ENCODE results near the gene UBTD1.
"Not testable (repeated sequence)": the region's sequence is repeated elsewhere in the genome, so short reads cannot be mapped to it uniquely, and the experiment has no call there.

UBTD1 gene

DNA sequence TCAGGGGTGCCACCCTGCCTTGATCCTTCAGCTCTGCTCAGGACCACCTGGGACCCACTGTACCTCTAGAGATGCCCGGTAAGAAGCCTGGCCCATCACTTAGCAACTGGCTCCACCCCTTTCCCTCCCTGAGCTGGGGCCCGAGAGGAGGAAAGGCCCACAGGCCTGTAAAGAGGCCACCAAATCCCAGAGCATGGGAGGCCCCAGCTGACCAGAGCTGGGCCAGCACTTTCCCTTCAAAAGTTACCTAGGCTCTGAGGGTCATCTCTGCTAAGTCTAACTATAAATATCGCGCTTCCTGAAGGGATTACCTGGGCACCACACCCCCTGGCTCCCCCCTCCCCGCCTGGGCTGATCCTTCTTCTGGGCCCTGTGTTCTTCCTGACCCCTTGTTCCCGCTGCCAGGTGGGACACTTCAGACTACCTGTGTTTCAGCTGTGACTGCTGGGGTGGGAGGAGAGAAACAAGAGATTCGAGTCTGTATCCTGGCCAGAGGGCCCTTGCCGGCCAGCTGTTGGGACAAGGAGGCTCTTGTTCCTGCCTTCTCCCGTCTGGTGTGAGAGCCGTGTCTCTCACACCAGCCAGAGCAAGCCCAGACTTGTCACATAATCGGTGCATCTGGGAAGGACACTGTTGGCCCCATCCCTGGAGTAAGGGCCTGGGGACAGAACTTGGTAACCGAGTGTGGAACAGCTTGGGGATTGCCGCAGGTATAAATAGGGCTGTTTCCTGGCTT, 51.0 kb downstream of the UBTD1 start:
- Mint-ChIP-seq H3K4me1 (peaks cover 74% of the 10 kb centered on the region), H3K27me3 (ENCODE audit: low read depth, poor library complexity) (peaks cover 10% of the 10 kb centered on the region), H3K36me3 (ENCODE audit: low read depth) (no peaks in the 10 kb centered on the region), H3K9me3 (peaks cover 1% of the 10 kb centered on the region), H3K4me3 (peak overlapping the region; percentile 52), H3K27ac (peak overlapping the region; percentile 63)
- DNase-seq: peak; percentile 45
- TF ChIP-seq, protein P1, sequence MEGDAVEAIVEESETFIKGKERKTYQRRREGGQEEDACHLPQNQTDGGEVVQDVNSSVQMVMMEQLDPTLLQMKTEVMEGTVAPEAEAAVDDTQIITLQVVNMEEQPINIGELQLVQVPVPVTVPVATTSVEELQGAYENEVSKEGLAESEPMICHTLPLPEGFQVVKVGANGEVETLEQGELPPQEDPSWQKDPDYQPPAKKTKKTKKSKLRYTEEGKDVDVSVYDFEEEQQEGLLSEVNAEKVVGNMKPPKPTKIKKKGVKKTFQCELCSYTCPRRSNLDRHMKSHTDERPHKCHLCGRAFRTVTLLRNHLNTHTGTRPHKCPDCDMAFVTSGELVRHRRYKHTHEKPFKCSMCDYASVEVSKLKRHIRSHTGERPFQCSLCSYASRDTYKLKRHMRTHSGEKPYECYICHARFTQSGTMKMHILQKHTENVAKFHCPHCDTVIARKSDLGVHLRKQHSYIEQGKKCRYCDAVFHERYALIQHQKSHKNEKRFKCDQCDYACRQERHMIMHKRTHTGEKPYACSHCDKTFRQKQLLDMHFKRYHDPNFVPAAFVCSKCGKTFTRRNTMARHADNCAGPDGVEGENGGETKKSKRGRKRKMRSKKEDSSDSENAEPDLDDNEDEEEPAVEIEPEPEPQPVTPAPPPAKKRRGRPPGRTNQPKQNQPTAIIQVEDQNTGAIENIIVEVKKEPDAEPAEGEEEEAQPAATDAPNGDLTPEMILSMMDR (IDR thresholded peaks at IDR 0.05): no peak

DNA sequence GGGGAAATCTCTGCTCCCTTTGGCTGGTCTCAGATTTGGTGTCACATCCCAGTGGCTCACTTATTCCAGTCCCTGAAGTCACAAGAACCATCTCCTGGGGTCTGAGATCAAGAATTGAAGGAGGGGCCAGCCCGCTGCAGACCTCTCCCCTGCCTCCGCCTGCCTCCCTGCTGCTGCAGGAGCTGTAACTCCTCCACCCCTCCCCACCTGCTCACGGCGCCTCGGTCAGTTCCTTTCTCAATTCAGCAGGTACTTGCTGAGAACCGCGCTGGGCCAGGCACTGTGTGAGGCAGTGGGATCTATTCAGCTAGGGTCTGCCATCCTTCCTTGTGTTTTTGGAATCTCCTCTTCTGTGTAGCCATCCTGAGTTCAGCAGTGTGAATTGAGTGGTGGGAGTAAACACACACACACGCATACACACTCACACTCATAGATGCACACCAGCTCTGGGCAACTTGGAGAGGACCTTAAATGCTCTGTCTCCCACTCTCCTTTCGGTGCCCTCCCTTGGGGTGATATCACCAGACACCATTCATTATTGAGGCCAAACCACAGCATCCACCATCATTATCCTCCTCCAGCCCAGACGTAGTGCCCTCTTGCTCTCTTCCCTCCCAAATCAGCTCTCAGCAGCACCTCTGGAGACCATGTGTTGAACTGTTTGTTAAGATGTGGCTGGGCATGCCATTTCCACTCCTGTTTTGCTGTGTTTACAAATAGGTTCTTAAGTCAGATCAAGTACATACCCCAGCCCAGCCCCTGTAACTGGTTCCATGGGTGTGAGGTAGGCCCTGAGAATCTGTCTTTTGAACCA, 51.8 kb downstream of the UBTD1 start:
- DNase-seq: no peak
- peak overlapping the region; percentile 57 for H3K4me3 Mint-ChIP-seq
- TF ChIP-seq, protein P1 (IDR thresholded peaks at IDR 0.05): no peak
- peaks cover 8% of the 10 kb centered on the region for H3K27me3 Mint-ChIP-seq (ENCODE audit: low read depth, poor library complexity)
- peaks cover 9% of the 10 kb centered on the region for H3K9me3 Mint-ChIP-seq
- no peaks in the 10 kb centered on the region for H3K36me3 Mint-ChIP-seq (ENCODE audit: low read depth)
- peaks cover 66% of the 10 kb centered on the region for H3K4me1 Mint-ChIP-seq
- H3K27ac Mint-ChIP-seq: peak overlapping the region; percentile 63

DNA sequence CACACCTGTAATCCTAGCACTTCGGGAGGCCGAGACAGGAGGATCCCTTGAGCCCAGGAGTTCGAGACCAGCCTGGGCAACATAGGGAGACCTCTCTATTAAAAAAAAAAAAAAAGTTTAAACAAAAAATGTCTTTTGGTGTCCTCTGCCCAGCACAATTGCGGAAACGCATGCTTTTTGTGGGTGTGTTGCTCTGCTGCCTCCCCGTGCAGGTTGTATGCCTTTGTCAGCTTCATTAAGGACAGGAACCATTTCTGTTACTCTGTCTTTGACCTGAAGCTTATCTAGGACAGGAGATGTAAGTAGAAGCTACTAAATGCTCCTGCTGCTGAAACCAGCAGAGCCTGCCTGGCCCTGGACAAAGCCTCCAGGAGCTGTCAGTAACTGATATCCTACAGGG, 52.5 kb downstream of the UBTD1 start:
- H3K4me1 Mint-ChIP-seq: peaks cover 63% of the 10 kb centered on the region

DNA sequence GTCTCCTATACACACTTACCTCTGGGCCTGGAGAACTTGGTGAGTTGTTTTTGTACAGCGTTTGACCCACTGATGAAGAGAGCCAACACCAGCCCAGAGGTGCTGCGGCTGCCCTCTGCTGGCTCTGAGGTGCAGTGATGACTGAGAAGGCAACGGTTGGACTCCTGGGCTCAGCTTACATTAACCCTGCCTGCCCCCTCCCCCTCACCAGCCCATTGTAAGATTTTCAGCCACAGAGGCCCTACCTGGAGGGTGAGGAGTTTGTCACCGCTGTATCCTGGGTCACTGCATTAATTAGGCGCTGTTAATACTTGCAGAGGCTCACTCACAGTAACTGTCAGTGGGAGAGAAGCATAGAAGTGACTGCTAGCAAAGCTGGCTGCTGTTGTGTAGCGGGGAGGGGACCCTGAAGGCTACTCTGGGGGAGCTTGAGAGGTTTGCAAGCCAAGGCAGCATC, 54.9 kb downstream of the UBTD1 start:
- no peak overlapping the region for H3K27ac Mint-ChIP-seq
- TF ChIP-seq, protein P1 (IDR thresholded peaks at IDR 0.05): peak; percentile 61
- H3K4me3 Mint-ChIP-seq: no peak overlapping the region
- peaks cover 40% of the 10 kb centered on the region for H3K4me1 Mint-ChIP-seq
- H3K36me3 Mint-ChIP-seq (ENCODE audit: low read depth): no peaks in the 10 kb centered on the region
- H3K9me3 Mint-ChIP-seq: peaks cover 14% of the 10 kb centered on the region
- peaks cover 8% of the 10 kb centered on the region for H3K27me3 Mint-ChIP-seq (ENCODE audit: low read depth, poor library complexity)
- peak; percentile 74 for DNase-seq

More for the DNA sequence above, 52.5 kb downstream of the UBTD1 start:
- Mint-ChIP-seq H3K4me3 (no peak overlapping the region), H3K27ac (no peak overlapping the region), H3K27me3 (ENCODE audit: low read depth, poor library complexity) (peaks cover 8% of the 10 kb centered on the region), H3K9me3 (peaks cover 14% of the 10 kb centered on the region), H3K36me3 (ENCODE audit: low read depth) (no peaks in the 10 kb centered on the region)
- DNase-seq: no peak
- TF ChIP-seq, protein P1 (IDR thresholded peaks at IDR 0.05): no peak

DNA sequence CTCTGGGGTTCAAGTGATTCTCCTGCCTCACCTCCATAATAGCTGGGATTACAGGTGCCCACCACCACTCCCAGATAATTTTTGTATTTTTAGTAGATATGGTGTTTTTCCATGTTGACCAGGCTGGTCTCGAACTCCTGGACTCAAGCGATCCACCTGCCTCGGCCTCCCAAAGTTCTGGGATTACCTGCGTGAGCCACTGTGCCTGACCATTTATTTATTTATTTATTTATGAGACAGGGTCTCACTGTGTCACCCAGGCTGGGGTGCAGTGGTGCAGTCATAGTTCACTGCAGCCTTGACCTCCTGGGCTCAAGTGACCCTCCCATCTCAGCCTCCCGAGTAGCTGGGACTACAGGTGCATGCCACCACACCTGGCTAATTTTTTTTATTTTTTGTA, 55.6 kb downstream of the UBTD1 start:
- not testable (repeated sequence) for DNase-seq; H3K36me3 Mint-ChIP-seq (ENCODE audit: low read depth); H3K27ac Mint-ChIP-seq; H3K27me3 Mint-ChIP-seq (ENCODE audit: low read depth, poor library complexity); H3K4me3 Mint-ChIP-seq
- Mint-ChIP-seq H3K9me3 (peaks cover 14% of the 10 kb centered on the region), H3K4me1 (peaks cover 32% of the 10 kb centered on the region)

DNA sequence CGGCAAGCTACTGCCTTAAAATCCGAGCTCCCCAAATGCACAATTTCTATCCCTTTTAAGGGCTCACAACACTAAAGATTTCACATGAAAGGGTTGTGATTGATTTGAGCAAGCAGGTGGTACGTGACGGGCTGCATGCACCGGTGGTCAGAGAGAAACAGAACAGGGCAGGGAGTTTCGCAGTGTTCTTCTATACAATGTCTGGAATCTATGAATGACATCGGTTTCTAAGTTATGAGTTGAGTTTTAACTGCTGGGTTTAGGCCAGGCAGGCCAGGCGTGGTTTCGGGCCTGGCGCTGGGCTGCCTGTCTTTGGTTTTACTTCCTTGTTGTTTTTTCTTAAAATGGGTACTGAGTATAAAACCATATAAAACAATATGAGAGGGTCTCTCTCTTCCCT, 56.8 kb downstream of the UBTD1 start:
- not testable (repeated sequence) for H3K4me3 Mint-ChIP-seq; H3K27ac Mint-ChIP-seq; DNase-seq; H3K27me3 Mint-ChIP-seq (ENCODE audit: low read depth, poor library complexity); H3K36me3 Mint-ChIP-seq (ENCODE audit: low read depth)
- peaks cover 20% of the 10 kb centered on the region for H3K9me3 Mint-ChIP-seq
- H3K4me1 Mint-ChIP-seq: peaks cover 20% of the 10 kb centered on the region

DNA sequence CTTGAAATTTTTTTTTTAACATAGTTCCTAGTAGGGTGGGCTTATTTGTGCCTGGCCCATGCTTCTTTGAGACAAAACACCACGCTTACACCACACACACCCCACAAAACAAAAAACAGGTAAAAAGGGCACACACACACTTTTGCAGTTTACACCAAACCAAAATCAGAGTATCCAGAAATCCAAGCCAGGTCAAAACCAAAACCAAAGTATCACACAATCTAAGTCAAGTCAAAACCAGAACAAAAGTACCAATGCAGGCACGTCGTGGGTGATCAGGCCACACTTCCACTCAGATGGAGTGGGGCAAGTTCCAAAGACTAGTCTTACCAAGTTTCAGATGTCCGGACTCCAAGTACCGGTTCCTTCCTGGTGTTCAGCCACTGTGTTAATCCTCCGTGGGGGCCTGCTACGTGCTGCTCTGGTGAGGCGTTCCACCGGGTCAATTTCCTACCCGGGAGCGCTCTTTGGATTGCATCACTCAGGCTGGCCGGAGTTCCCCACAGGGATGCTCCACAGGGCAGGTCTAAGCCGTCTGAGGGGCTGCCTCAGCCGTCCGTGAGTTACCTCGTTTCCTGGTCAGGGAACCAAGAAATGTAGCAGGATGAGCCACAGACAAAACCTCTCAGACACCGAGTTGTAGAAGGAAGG, 62.1 kb downstream of the UBTD1 start:
- H3K9me3 Mint-ChIP-seq: peaks cover 20% of the 10 kb centered on the region
- H3K27ac Mint-ChIP-seq: peak overlapping the region; percentile 80
- H3K36me3 Mint-ChIP-seq (ENCODE audit: low read depth): peaks cover 18% of the 10 kb centered on the region
- H3K27me3 Mint-ChIP-seq (ENCODE audit: low read depth, poor library complexity); H3K4me3 Mint-ChIP-seq; DNase-seq; H3K4me1 Mint-ChIP-seq: not testable (repeated sequence)

DNA sequence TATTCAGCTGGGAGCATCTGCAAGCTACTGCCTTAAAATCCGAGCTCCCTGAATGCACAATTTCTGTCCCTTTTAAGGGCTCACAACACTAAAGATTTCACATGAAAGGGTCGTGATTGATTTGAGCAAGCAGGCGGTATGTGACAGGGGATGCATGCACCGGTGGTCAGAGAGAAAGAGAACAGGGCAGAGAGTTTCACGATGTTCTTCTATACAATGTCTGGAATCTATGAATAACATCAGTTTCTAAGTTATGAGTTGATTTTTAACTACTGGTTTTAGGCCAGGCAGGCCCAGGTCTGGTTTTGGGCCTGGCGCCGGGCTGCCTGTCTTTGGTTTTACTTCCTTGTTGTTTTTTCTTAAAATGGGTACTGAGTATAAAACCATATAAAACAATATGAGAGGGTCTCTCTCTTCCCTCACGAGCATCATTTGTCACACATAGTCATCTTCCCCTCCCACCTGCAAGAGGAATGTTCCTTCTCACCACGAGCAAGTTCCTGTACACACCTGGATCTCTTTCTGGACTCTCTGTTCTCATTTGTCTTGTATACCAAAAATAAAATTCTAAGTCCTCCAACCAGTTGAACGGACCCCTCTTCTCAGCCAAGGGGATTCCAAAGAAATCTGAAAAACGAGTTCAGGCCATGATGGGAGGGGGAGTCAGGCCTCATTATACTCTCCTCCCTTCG, 62.8 kb downstream of the UBTD1 start:
- Mint-ChIP-seq H3K36me3 (ENCODE audit: low read depth) (peaks cover 18% of the 10 kb centered on the region), H3K9me3 (peaks cover 19% of the 10 kb centered on the region), H3K27ac (peak overlapping the region; percentile 80)
- H3K4me1 Mint-ChIP-seq; H3K4me3 Mint-ChIP-seq; DNase-seq; H3K27me3 Mint-ChIP-seq (ENCODE audit: low read depth, poor library complexity): not testable (repeated sequence)

DNA sequence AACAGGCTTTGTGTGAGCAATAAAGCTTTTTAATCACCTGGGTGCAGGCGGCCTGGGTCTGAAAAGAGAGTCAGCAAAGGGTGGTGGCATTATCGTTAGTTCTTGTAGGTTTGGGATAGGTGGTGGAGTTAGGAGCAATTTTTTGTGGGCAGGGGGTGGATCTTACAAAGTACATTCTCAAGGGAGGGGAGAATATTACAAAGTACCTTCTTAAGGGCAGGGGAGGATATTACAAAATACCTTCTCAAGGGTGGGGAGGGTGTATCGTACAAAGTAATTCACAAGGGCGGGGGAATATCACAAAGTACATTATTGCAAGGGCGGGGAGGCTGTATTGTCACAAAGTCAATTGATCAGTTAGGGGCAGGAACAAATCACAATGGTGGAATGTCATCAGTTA, 63.6 kb downstream of the UBTD1 start:
- not testable (repeated sequence) for H3K27ac Mint-ChIP-seq; H3K4me3 Mint-ChIP-seq; H3K27me3 Mint-ChIP-seq (ENCODE audit: low read depth, poor library complexity); DNase-seq; H3K4me1 Mint-ChIP-seq
- peaks cover 19% of the 10 kb centered on the region for H3K9me3 Mint-ChIP-seq
- H3K36me3 Mint-ChIP-seq (ENCODE audit: low read depth): peaks cover 18% of the 10 kb centered on the region

Measured in nephron progenitor cell (in vitro differentiated cells).